ENCODE measurements around the gene ZFAND4. TPM values are rescaled to one million over a fixed set of nuclear protein-coding genes. Genes with fewer than 3 reads are reported as not detected.

Gene ZFAND4
- total RNA-seq, 1 donor from 2014 or later = 19.4 TPM

DNA sequence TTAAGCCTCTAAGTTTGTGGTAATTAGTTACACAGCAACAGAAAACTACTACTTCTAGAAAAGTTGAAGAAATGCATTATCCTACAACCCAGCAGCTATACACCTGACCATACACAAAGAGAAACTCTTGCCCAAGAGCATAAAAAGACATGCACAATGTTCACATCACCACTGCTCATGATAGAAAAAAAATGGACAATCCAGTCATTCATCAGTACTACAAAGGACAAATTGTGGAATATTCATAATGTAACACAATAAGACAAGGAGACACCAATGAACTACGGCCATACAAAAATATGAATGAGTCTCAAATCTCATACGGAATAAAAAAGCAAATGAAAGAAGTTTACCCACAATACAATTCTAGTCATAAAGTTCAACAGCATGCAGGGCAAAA is 87.4 kb downstream of the ZFAND4 start:
- no peaks in the 10 kb centered on the region for H3K27me3 ChIP-seq
- TF ChIP-seq, protein P1, sequence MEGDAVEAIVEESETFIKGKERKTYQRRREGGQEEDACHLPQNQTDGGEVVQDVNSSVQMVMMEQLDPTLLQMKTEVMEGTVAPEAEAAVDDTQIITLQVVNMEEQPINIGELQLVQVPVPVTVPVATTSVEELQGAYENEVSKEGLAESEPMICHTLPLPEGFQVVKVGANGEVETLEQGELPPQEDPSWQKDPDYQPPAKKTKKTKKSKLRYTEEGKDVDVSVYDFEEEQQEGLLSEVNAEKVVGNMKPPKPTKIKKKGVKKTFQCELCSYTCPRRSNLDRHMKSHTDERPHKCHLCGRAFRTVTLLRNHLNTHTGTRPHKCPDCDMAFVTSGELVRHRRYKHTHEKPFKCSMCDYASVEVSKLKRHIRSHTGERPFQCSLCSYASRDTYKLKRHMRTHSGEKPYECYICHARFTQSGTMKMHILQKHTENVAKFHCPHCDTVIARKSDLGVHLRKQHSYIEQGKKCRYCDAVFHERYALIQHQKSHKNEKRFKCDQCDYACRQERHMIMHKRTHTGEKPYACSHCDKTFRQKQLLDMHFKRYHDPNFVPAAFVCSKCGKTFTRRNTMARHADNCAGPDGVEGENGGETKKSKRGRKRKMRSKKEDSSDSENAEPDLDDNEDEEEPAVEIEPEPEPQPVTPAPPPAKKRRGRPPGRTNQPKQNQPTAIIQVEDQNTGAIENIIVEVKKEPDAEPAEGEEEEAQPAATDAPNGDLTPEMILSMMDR (IDR thresholded peaks at IDR 0.05) = no peak
- TF ChIP-seq POLR2A (IDR thresholded peaks at IDR 0.05) (no peak), POLR2AphosphoS5 (IDR thresholded peaks at IDR 0.05; ENCODE audit: insufficient read depth in 1 of 2, low read depth in 1 of 2) (no peak)
- no peak for DNase-seq (ENCODE audit: extremely low spot score in 2 of 2)
- peaks cover 25% of the 10 kb centered on the region for H3K4me1 ChIP-seq
- no peaks in the 10 kb centered on the region for H3K36me3 ChIP-seq
- no peaks in the 10 kb centered on the region for H3K9me3 ChIP-seq
- no peak overlapping the region for H3K27ac ChIP-seq
- intact Hi-C loops (cut with DNase I) = no loop called here
- no peak overlapping the region for H3K4me3 ChIP-seq

DNA sequence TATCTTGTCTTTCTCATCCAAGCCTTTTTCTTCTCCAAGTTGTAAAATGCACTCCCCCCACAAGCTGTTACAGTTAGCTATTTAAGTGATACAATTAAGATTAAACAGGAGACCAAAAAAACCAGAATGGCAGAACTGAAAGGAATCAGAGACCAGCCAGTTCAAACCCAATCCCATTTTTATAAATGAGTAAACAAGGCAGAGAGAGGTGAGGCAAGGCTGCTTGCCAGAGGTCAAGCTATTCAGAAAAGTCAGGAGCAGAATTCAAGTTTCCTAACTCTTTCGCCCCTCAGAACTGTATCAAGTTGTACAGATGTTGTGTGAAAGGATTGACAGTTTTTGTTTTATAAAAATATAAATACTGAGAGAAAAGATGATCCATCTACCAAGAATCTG is 90.2 kb downstream of the ZFAND4 start:
- Histone ChIP-seq H3K4me1 (peaks cover 25% of the 10 kb centered on the region), H3K27me3 (no peaks in the 10 kb centered on the region), H3K27ac (no peak overlapping the region), H3K4me3 (no peak overlapping the region), H3K9me3 (no peaks in the 10 kb centered on the region), H3K36me3 (no peaks in the 10 kb centered on the region)
- TF ChIP-seq POLR2AphosphoS5 (IDR thresholded peaks at IDR 0.05; ENCODE audit: insufficient read depth in 1 of 2, low read depth in 1 of 2) = no peak
- TF ChIP-seq POLR2A (IDR thresholded peaks at IDR 0.05) = no peak
- TF ChIP-seq, protein P1 (IDR thresholded peaks at IDR 0.05) = no peak
- intact Hi-C loops (cut with DNase I) = no loop called here
- DNase-seq (ENCODE audit: extremely low spot score in 2 of 2) = no peak

DNA sequence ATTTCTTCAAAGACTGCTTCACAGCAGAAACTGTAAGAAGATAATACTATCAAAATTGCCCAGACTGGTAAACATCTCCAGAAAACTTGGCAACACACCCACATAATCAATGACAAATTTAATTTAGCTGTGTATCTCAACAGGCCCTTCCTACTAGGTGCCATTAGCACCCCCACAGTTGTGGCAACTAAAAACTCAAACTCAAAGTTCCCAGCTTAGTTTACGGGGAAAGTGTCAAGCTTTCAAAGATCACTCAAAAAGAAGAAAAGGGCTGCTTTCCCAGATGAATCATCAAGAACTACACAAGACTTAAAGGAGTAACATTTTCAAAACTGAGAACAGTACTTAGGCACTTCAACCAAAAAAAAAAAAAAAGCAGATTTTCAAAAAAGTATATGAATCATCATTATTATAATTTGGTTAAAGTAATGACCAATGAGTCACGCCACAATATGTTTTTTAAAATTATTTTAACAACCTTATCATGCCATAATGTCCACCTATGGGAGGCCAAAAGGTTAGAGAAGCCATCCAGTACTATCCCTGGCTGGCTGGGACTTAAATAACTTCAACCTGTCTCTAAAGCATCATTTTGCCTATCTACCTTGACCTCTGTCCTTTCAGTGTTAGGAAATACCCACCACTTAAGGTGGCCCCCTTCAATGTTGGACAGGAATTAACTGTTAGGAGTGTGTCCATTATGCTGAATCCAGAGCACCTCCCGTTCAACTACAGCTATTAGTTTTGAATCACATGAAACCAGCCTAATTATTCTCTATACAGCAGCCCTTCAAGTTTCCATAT is 90.8 kb downstream of the ZFAND4 start:
- Histone ChIP-seq H3K4me1 (peaks cover 25% of the 10 kb centered on the region), H3K27ac (no peak overlapping the region), H3K9me3 (no peaks in the 10 kb centered on the region), H3K27me3 (no peaks in the 10 kb centered on the region), H3K36me3 (no peaks in the 10 kb centered on the region), H3K4me3 (no peak overlapping the region)
- intact Hi-C loops (cut with DNase I) = no loop called here
- TF ChIP-seq POLR2A (IDR thresholded peaks at IDR 0.05) (no peak), POLR2AphosphoS5 (IDR thresholded peaks at IDR 0.05; ENCODE audit: insufficient read depth in 1 of 2, low read depth in 1 of 2) (no peak)
- TF ChIP-seq, protein P1 (IDR thresholded peaks at IDR 0.05) = no peak
- no peak for DNase-seq (ENCODE audit: extremely low spot score in 2 of 2)

DNA sequence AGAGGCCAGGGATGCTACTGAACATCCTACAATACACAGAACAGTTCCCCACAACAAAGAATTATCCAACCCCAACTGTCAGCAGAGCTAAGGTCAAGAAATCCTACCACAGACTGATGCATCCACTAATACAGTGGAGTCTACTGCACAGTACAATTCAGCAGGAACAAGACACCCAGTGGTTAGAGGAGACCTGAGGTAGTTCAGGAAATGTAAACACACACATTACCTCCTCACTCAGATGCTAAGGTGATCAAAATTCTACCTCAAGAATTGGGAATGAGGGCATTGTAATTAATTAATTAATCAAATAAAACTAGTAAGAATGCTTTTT is 91.4 kb downstream of the ZFAND4 start:
- Histone ChIP-seq H3K36me3 (no peaks in the 10 kb centered on the region), H3K4me1 (peaks cover 25% of the 10 kb centered on the region), H3K9me3 (no peaks in the 10 kb centered on the region), H3K27ac (no peak overlapping the region), H3K27me3 (no peaks in the 10 kb centered on the region), H3K4me3 (no peak overlapping the region)
- intact Hi-C loops (cut with DNase I) = no loop called here
- no peak for DNase-seq (ENCODE audit: extremely low spot score in 2 of 2)
- TF ChIP-seq POLR2A (IDR thresholded peaks at IDR 0.05) (no peak), POLR2AphosphoS5 (IDR thresholded peaks at IDR 0.05; ENCODE audit: insufficient read depth in 1 of 2, low read depth in 1 of 2) (no peak)
- TF ChIP-seq, protein P1 (IDR thresholded peaks at IDR 0.05) = no peak

All from vagina (tissue), 2 donors.